GM12873 (cell line): ENCODE measurements around the gene EFCAB12.

Experiments
- TF ChIP-seq, protein P1 (sequence below): IDR thresholded peaks from 2 replicates; pipeline ENCODE4 v1.5.1; 2012; ENCODE audit warnings: low read depth, mild to moderate bottlenecking, moderate library complexity, low read length, control low read depth; ENCODE audit not compliant: insufficient read depth; ENCODE audit errors: missing control alignments

Gene EFCAB12

DNA sequence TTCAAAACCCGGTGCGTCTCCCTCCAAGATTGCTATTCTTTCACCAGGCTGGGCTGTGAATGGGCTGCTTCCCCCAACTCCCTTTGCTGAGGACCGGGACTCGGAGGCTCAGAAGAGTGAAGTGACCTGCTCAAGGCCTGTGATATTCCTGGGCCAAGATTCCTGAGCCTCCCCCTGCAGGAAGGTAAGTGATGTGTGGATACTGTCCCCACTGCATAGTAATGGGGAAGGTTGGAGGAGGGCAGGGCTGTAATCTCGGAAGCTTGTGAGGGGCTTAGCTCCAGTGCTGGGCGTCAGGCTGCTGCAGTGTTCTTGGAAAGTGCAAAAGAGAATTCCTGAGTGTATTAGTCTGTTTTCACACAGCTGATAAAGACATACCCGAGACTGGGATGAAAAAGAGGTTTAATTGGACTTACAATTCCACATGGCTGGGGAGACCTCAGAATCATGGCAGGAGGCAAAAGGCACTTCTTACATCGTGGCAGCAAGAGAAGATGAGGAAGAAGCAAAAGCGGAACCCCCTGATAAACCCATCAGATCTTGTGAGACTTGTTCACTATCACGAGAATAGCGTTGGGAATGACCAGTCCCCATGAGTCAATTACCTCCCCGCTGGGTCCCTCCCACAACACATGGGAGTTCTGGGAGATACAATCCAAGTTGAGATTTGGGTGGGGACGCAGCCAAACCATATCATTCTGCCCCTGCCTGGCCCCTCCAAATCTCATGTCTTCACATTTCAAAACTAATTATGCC lies 67.6 kb downstream of the EFCAB12 start:
- TF ChIP-seq, protein P1, sequence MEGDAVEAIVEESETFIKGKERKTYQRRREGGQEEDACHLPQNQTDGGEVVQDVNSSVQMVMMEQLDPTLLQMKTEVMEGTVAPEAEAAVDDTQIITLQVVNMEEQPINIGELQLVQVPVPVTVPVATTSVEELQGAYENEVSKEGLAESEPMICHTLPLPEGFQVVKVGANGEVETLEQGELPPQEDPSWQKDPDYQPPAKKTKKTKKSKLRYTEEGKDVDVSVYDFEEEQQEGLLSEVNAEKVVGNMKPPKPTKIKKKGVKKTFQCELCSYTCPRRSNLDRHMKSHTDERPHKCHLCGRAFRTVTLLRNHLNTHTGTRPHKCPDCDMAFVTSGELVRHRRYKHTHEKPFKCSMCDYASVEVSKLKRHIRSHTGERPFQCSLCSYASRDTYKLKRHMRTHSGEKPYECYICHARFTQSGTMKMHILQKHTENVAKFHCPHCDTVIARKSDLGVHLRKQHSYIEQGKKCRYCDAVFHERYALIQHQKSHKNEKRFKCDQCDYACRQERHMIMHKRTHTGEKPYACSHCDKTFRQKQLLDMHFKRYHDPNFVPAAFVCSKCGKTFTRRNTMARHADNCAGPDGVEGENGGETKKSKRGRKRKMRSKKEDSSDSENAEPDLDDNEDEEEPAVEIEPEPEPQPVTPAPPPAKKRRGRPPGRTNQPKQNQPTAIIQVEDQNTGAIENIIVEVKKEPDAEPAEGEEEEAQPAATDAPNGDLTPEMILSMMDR, result no peak

DNA sequence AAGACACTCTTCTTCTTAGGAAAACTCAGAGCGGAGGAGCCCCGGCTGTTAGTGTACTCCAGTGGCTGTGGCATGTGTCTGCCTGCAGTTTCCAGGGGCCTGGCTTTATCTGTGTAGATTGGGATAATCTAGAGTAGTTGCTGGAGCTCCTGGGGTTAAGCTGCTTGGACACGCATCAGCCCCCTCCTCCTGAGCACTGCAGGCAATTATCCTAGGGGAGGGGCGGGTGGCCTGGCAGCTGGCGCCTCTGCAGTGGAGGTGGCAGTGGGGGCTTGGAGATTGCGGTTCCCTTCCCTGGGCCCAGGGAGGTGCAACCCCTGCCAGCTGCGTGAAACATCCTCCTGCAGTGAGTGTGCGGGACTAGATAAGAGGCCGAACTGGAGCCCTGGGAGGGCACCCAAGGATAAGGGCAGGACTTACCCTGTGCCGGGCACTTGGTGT lies 68.2 kb downstream of the EFCAB12 start:
- TF ChIP-seq, protein P1, result no peak

DNA sequence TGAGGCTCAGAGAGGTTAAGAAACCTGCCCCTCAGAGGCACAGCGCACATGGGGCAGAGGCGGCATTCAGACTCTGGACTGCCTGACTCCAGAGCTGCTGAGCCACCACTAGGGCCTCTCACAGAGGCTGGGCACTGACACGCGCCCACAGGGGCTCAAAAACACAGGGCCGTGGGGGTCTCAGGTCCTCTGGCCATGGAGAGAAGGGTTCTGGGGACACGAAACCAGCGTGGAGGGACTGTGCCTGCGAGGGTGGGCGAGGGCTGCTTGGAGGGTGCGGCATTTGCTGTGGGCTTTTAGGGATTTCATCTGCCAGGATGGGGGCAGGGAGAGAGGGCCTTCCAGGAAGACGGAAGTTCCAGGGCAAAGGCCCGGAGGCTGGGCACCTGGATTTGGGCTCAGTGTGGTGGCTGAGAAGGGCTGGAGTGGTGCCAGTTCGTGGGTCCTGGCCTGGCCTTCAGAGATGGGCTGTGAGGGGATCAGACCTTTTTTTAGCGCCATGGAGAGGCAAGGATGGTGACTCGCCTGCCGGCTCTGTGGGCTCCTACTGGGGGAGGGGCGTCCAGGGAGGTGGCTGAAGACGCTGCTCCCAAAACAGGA lies 69.6 kb downstream of the EFCAB12 start:
- TF ChIP-seq, protein P1, result no peak

DNA sequence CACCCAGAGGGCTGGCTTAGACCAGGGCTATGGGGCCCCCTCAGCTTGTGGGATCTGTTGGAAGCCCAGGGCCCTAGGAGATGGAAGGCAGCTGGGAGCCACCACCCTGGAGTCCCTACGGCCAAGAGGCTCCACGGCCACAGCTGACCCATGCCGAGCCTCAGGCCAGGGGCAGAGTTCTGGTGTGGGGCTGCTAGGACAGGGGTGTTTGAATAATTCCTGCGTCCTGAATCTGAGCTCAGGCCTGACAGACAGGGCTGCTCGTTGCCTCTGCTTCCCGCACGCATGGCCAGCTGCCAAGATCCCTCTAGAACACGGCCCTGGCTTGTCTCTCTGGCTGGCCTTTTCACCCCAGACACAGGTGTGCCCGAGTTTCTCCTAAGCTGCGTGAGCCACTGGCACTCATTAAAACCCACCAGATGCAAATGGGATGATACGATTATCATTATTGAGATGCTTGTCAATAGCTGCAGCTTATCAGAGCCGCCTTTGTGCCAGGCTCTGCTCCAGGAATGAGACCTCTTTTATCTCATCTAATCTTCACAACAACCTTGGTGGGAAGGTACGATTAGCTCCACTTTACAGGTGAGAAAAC lies 70.2 kb downstream of the EFCAB12 start:
- TF ChIP-seq, protein P1, result no peak

DNA sequence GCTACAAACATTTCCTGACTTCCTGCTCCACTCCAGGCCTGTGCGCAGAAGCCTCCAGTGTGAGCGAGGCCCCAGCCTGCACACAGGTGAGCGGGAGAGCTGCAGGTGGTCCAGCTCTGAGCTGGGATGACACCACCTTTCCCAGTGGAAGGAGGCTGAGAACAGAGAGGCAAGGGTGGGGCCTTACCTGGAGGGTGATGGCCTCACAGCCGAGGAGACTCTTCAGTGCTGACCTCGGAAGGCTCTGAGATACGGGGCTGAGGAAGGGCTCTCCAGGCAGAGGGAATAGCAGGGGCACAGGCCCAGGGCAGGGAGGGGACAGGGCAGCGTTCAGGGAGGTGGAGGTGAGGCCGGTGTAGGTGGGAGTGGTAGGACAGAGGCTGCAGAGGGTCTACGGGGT lies 70.8 kb downstream of the EFCAB12 start:
- TF ChIP-seq, protein P1, result no peak

DNA sequence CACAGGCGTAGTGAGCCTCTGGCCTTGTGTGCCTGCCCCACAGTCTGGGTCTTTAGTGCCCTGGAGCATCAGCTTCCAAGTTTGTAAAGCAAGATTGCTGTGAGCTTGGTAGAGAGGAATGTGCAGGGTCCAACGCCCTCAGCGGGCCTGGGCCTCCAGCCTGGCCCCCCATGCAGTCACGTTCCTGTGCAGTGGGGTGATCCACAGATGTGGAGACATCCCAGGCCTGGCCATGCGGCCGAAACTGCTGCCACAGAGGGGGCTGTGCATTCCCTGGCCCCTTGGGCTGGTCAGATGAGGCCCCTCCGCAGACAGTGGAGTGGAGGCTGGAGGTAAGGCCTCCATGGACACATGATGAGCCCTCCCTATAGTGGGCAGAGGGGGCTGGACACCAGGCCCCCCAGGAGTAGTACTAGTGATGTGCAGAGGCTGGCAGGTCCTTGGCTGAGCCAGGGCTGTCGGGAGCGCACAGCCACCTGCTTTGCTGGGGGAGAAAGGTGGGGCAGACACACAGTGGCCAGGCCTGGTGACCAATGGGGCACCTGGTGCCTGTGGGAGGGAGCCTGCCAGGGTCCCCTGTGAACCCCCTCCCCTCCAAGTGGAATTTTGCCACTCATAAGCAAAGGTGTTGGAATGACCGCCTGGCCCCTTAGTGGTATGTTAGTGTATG lies 71.5 kb downstream of the EFCAB12 start:
- TF ChIP-seq, protein P1, result no peak

DNA sequence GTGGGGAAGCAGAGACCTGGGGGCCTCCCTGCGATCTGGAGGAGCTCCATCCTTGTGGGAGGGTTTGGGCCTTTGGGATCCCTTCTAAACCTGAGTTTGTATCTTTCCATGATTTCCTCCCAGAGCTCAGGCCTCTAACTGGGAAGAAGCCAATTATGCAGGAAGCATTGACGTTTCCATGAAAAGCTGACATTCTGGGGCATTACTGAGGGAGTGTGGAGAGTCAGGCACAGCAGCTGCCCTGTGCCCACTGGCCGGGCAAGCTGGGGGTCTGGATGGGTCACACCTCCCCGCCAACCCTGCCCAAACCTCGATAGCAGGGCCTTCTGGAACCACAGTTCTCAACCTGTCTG lies 74.9 kb downstream of the EFCAB12 start:
- TF ChIP-seq, protein P1, result no peak
